Fibroblast of skin of right quadriceps (primary cell): ENCODE data around the gene MRPL38.
A peak's percentile ranks its signal among the peaks of the same experiment; 100 is the strongest.
"Not testable (repeated sequence)": the region's sequence is repeated elsewhere in the genome, so short reads cannot be mapped to it uniquely, and the experiment has no call there.

Source experiments
- DNase-seq: peaks from one replicate; pipeline ENCODE4 v3.0.0-alpha.2; 2013

MRPL38 gene

GRCh38 chr17:75895370-75896155 is 9.1 kb downstream of the MRPL38 start:
- peak; percentile 37 for DNase-seq

GRCh38 chr17:75894049-75894733 is 10.5 kb downstream of the MRPL38 start:
- peak; percentile 31 for DNase-seq

GRCh38 chr17:75893305-75894048 is 11.2 kb downstream of the MRPL38 start:
- no peak for DNase-seq

- no peak for DNase-seq
Measured at GRCh38 chr17:75892556-75893224, 12.0 kb downstream of the MRPL38 start.

GRCh38 chr17:75891605-75892555 is 12.8 kb downstream of the MRPL38 start:
- no peak for DNase-seq

- DNase-seq: no peak
Measured at GRCh38 chr17:75891022-75891604, 13.6 kb downstream of the MRPL38 start.

GRCh38 chr17:75889454-75889853 is 15.2 kb downstream of the MRPL38 start:
- DNase-seq: no peak

- DNase-seq: no peak
Measured at GRCh38 chr17:75888484-75888883, 16.2 kb downstream of the MRPL38 start.

GRCh38 chr17:75885860-75886259 is 18.8 kb downstream of the MRPL38 start:
- DNase-seq: not testable (repeated sequence)

- no peak for DNase-seq
Measured at GRCh38 chr17:75885431-75885830, 19.3 kb downstream of the MRPL38 start.

- DNase-seq: no peak
Measured at GRCh38 chr17:75881678-75882454, 22.8 kb downstream of the MRPL38 start.

GRCh38 chr17:75880266-75880665 is 24.4 kb downstream of the MRPL38 start:
- no peak for DNase-seq

GRCh38 chr17:75878174-75878998 is 26.3 kb downstream of the MRPL38 start, which contains the start of gene TRIM47:
Gene TRIM47 (minus strand): TSS chr17:75878581. CDS start chr17:75878548, 33 bp downstream.
- DNase-seq: peak; percentile 33

- DNase-seq: peak; percentile 48
Measured at GRCh38 chr17:75877752-75878173, 26.9 kb downstream of the MRPL38 start.

GRCh38 chr17:75876938-75877751 is 27.5 kb downstream of the MRPL38 start:
- peak; percentile 87 for DNase-seq

GRCh38 chr17:75876190-75876937 is 28.3 kb downstream of the MRPL38 start:
- no peak for DNase-seq

GRCh38 chr17:75875940-75876189 is 28.8 kb downstream of the MRPL38 start:
- no peak for DNase-seq
